Measurements from ENCODE around the gene SLX4IP.

DNA sequence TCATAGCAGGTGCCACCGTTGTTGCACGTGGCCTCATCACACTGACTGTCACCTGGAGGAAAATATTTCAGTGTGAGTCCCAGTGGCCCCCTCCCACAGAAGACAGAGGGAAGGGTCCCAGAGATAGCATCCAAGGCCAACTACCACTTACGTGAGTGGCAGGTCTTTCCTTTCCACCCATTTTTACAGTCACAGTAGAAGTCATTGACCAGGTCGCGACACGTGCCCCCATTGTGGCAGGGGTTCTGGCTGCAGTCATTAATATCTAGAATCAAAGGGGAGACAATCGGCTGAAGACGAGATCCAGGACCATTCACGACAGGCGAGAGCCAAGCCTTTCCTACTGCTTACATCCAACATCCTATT lies 210.1 kb downstream of the SLX4IP start:
- no peak for TF ChIP-seq EHMT2 (IDR thresholded peaks at IDR 0.05; ENCODE audit: low read depth)
- TF ChIP-seq CBX8 (IDR thresholded peaks at IDR 0.05): no peak
- no peak for TF ChIP-seq CHD2 (IDR thresholded peaks at IDR 0.05; ENCODE audit: low read length, partially characterized antibody)
- TF ChIP-seq, protein P1, sequence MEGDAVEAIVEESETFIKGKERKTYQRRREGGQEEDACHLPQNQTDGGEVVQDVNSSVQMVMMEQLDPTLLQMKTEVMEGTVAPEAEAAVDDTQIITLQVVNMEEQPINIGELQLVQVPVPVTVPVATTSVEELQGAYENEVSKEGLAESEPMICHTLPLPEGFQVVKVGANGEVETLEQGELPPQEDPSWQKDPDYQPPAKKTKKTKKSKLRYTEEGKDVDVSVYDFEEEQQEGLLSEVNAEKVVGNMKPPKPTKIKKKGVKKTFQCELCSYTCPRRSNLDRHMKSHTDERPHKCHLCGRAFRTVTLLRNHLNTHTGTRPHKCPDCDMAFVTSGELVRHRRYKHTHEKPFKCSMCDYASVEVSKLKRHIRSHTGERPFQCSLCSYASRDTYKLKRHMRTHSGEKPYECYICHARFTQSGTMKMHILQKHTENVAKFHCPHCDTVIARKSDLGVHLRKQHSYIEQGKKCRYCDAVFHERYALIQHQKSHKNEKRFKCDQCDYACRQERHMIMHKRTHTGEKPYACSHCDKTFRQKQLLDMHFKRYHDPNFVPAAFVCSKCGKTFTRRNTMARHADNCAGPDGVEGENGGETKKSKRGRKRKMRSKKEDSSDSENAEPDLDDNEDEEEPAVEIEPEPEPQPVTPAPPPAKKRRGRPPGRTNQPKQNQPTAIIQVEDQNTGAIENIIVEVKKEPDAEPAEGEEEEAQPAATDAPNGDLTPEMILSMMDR (IDR thresholded peaks at IDR 0.05): no peak
- TF ChIP-seq POLR2A (IDR thresholded peaks at IDR 0.05; ENCODE audit: low read length): no peak
- no peak for TF ChIP-seq RAD21 (conservative IDR thresholded peaks at IDR 0.05 in 1 of 2, IDR thresholded peaks at IDR 0.05 in 1 of 2)
- no peak for TF ChIP-seq SMC3 (IDR thresholded peaks at IDR 0.05)
- no peak for TF ChIP-seq ZSCAN20 (CRISPR knock-in tag; IDR thresholded peaks at IDR 0.05)
- TF ChIP-seq CEBPB (IDR thresholded peaks at IDR 0.05): no peak
